Dermis blood vessel endothelial cell (primary cell): ENCODE results near the gene CLEC14A. TPM values are rescaled to one million over a fixed set of nuclear protein-coding genes. Genes with fewer than 3 reads are reported as not detected.

ENCODE experiments used
- DNase-seq: peaks from one replicate; pipeline ENCODE4 v3.0.0; 2010
- total RNA-seq: library from RNA; depleted of rRNA; stranded (reverse); fragments of >200 nt; gene quantifications from 2 replicates; pipeline ENCODE4 v1.2.3, GENCODE V29; 2014

The CLEC14A gene, protein sequence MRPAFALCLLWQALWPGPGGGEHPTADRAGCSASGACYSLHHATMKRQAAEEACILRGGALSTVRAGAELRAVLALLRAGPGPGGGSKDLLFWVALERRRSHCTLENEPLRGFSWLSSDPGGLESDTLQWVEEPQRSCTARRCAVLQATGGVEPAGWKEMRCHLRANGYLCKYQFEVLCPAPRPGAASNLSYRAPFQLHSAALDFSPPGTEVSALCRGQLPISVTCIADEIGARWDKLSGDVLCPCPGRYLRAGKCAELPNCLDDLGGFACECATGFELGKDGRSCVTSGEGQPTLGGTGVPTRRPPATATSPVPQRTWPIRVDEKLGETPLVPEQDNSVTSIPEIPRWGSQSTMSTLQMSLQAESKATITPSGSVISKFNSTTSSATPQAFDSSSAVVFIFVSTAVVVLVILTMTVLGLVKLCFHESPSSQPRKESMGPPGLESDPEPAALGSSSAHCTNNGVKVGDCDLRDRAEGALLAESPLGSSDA
- 303 and 344 TPM in 2 replicates for total RNA-seq

DNA sequence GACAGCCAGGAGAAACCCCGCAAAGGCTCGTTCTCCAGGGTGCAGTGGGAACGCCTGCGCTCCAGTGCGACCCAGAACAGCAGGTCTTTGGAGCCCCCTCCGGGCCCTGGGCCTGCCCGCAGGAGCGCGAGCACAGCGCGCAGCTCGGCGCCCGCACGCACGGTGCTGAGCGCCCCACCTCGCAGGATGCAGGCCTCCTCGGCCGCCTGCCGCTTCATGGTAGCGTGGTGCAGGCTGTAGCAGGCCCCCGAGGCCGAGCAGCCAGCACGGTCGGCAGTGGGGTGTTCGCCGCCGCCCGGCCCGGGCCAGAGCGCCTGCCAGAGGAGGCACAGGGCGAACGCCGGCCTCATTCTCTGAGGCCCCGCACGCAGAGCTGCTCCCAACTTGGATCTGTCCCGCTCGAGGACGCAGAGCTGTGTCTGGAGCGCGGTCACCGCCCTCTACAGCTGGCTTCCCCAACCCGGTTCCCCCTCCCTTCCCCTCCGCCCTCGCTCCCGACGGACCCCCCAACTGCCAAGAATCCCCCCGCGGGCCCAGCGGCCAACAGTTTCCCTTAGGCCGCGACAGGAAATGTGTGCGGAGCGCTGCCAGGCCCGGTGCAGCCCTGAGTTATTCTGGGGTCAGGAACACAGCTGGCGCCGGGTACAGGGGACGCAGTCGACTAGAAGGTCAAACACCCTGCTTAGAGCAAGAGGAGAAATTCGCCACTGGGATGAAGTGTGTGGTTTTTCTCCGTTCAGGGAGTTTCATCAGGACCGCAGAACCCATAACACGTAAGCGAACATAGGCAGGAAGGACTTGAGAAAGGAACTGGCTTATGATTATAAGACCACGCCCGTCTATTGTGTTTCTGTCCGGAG is at the start of gene CLEC14A:
Gene CLEC14A (minus strand): TSS at position 421 of the 860 bp plus-strand sequence. CDS start 71 bp downstream, at position 350.
- peak; percentile 99 for DNase-seq

DNA sequence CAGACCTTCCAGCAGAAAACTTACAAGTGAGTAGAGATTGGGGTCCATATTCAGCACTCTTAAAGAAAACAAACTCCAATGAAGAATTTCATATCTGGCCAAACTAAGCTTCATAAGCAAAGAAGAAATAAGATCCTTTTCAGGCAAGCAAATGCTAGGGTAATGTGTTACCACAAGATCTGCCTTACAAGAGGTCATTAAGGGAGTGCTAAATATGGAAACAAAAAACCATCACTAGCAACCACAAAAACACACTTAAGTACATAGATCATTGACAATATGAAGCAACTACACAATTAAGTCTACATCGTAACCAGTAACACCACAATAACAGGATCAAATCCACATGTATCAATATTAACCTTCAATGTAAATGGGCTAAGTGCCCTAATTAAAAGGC is 47.1 kb upstream of the CLEC14A start:
- no peak for DNase-seq

GRCh38 chr14:38302034-38302433 is 46.1 kb upstream of the CLEC14A start:
- no peak for DNase-seq

- peak; percentile 68 for DNase-seq
Measured at GRCh38 chr14:38297681-38298080, 41.8 kb upstream of the CLEC14A start.

DNA sequence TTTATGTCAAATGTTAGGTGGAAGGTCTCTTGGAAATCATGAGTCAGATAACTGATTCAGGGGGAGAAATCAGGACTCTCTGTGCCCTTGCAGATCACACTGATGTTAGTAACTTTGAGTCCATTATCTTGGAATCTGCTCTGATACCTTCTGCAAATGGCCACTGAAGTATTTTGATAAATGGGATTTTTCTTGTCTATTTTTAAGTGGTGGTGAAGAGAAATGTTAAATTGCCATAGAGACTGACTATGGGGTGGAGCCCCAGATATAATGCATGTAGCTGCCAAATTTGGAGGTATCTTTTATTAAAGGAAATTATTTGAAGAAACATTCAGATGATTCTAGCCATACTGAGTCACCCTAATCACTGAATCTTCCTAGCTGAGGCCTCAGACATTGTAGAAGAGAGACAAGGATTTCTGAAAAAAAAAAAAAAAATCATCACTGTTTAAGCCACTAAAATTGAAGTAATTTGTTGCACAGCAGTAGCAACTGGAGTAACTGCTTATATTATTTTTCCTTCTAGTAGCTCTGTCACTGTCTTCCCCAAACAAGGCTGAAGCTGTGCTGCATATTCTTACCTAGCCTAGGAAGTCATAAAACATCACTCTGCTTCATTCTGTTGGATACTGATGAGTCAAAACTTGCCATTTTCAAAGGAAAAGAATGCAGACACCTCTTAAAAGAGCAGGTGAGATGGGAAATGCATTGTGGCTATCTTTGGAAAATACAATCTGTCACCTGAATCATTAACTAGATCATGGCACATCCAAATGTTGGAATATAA is 36.0 kb upstream of the CLEC14A start:
- DNase-seq = peak; percentile 68

DNA sequence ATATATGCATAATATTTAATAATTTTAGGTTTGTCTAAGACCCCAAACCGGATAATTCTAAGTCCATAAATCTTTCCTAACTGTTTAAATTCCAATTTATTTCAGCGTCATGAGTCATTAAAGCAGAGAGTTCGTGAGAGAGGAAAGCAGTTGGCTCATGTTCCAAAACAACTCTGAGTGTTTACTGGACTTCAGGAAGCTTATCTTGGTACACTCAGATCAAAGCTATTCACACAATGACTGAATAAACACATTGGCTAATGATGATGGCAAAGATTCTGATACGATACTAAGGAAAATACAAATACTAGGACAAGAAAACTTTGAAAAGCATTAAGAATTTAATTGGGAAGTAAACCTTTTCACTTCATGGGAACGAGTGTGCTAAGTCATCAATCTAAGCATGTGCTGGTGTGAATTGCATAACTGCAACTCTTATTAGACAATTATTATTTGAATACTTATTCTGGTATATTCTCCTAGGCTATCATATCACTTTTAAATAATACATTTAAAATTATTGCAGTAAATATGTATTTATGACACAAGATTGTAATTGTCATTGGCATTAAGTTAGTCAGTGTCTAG is 34.8 kb upstream of the CLEC14A start:
- peak; percentile 99 for DNase-seq

GRCh38 chr14:38286452-38286851 is 30.6 kb upstream of the CLEC14A start:
- DNase-seq = no peak

DNA sequence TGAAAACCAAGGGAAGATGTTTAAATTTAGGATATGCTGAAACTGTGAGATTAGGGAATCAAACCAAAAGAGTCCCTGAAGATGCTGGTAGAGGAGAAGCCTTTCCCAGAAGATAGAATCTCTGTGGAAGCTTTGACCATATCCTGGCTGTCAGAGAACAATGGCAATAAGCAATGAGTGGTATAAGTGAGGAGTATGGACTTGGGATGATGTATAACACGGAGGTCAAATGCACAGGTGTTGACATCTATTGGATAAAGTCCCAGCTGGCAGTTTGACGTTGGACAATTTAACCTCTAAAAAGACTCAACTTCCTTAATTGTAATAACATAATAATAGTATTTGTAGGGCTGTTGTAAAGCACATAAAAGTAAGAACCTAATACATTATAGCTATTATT is 30.1 kb upstream of the CLEC14A start:
- DNase-seq = peak; percentile 81

GRCh38 chr14:38282936-38283335 is 27.0 kb upstream of the CLEC14A start:
- DNase-seq = peak; percentile 51

DNA sequence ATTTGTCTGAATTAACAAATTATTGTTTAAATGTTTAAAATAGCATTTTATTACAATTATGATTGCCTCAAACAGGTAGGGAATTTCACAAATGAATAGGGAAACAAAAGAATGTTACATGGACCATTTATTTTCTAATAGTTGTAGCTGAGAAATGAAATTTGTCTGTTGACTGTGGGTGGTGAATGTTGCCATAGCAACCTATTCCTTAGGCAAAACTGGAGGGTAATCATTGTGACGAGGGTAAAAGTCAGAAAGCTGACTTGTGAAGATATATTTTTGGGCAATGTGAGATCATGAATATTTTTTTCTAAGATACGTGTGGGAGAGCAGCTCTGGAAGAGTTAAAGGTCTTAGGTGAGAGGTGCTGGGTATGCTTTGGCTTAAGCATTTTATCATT is 24.2 kb upstream of the CLEC14A start:
- DNase-seq = peak; percentile 22

GRCh38 chr14:38279572-38279971 is 23.7 kb upstream of the CLEC14A start:
- DNase-seq = no peak

DNA sequence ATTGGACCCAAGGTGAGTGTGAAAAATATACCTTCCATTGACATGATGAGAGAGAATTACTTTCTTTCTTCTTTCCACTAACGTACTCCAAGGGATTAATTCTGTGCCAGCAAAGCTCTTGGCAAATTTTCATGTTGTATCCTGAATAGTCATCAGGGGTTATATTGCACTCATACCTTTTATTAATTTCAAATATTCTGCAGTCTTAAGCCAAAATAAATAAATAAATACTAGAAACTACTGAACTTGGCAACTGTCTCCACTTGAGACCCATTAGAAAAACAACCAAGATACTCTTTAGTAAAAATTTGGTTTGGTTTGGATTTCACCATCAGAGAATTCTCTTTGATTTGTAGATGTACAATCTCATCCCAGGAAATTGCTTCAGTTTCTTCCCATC is 22.1 kb upstream of the CLEC14A start:
- DNase-seq = peak; percentile 58

GRCh38 chr14:38262844-38263243 is 7.0 kb upstream of the CLEC14A start:
- DNase-seq = no peak

DNA sequence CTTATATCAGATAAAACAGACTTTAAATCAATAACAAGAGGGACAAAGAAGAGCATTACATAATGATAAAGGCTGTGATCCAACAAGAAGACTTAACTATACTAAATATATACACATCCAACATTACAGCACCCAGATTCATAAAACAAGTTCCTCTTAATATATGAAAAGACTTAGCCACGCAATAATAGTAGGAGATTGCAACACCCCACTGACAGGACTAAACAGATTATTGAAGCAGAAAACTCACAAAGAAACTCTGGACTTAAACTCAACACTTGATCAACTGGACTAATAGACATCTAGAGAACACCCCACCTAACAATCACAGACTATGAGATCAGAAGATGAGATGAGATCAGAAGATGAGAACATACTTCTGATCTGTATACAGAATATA is 5.7 kb upstream of the CLEC14A start:
- no peak for DNase-seq

DNA sequence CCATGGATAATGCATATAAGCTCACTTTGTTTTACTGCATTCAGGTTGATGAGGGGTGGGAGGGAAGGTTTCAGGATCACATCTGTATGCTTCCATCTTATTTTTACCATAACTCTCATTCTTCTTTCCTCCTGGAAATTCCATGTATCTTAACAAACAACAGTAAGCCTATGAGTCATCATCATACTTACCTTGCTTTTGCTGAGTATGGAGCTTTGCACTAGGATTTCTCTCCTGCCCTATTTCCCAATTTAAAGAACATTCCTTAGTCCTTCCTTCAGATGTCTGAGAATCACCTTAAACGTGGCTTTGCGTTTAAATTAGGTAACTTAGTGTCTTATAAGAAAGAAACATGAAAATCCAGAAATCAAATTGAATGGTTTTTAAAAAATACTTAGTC is 1.6 kb upstream of the CLEC14A start:
- peak; percentile 58 for DNase-seq

DNA sequence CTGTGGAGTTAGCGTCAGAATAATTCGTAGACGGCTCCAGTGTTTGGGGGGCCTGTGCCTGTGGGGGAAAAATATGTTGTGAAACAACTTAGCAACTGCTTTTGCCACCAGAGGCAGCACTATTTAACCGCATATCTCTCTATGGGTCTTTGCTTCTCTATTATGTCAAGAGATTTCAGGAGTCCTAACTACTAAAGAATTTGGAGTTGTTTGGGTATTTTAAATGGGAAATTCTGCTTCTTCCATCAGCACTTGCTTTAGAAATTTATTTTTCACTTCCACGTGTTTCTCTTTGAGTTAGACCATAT is 594 bp upstream of the CLEC14A start:
- DNase-seq = no peak

GRCh38 chr14:38255408-38255672 is 553 bp downstream of the CLEC14A start:
- peak; percentile 63 for DNase-seq

- DNase-seq = peak; percentile 55
Measured at GRCh38 chr14:38254571-38255407, 1.1 kb downstream of the CLEC14A start.

DNA sequence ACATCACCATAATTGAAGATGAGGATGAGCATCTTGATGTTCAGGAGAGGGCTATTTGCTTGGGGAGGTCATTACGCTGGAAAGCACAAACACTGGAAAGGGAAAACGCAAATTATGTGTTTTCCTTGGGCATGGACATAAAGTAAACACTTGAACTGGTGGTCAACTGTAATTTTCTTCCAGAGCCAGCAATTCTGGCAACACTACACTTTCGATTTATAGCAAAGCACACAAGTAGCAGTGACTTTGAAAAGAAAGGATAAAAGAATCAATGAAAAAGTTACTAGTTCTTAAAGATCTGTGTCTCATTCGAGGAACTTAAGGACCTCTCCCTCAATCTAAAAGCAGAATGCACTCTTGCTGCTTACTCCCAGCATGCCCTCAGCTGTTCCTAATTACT is 2.2 kb downstream of the CLEC14A start:
- DNase-seq = peak; percentile 33

GRCh38 chr14:38252066-38252710 is 3.7 kb downstream of the CLEC14A start:
- DNase-seq = peak; percentile 58

DNA sequence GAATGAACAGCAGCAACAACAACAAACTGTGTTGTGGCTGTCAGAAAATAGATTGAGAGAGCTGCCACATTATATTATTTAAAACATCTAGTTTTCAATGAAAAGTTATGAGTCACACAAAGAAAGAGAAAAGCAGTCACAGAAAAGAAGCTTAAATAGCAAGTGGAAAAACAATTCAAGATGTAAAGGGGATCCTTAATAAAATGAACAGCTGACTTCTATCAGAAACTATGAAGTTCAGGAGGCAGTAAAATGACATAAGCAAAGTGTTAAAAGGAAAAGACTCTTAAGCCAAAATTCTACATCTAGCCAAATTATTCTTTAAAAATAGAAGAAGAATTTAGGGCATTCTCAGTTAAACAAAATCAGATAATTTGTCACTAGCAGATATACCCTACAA is 5.6 kb downstream of the CLEC14A start:
- DNase-seq = no peak
